Measurements from ENCODE around the gene ITIH5.

ITIH5 gene

DNA sequence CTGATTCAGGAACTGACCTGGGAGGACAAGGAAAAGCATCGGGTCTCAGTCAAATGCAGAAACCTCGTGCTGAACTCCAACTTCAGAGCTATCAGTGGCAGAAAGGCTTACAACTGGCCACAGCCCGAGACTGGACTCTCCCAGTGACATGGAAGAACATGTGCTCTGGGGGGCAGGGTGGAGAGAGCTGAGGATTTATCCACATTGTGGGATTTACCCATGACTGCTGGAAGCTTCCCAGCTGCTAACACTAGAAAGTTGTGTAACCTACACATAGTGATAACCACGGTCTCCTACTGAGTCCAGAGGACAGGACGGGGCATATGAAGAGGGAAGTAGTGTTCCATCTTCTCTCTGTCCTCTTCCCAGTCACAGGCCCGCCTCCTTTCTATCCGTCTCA is 103.4 kb downstream of the ITIH5 start:
- Histone ChIP-seq H3K4me1 (ENCODE audit: low read depth, poor library complexity, severe bottlenecking) (no peaks in the 10 kb centered on the region), H3K36me3 (ENCODE audit: insufficient read depth) (no peaks in the 10 kb centered on the region), H3K79me2 (ENCODE audit: insufficient read depth, low read depth) (no peaks in the 10 kb centered on the region), H3K27ac (no peak overlapping the region), H3K27me3 (ENCODE audit: insufficient read depth, low read depth) (no peaks in the 10 kb centered on the region), H3K9ac (no peak overlapping the region), H4K20me1 (ENCODE audit: insufficient read depth) (no peaks in the 10 kb centered on the region), H3K4me2 (no peak overlapping the region), H3K4me3 (IDR thresholded peaks at IDR 0.05; ENCODE audit: insufficient read depth, low read depth, low read length) (no peak overlapping the region), H2AFZ (ENCODE audit: low read depth) (no peak overlapping the region)
- TF ChIP-seq CTCF (conservative IDR thresholded peaks at IDR 0.05; ENCODE audit: low read depth, low read length), result no peak

DNA sequence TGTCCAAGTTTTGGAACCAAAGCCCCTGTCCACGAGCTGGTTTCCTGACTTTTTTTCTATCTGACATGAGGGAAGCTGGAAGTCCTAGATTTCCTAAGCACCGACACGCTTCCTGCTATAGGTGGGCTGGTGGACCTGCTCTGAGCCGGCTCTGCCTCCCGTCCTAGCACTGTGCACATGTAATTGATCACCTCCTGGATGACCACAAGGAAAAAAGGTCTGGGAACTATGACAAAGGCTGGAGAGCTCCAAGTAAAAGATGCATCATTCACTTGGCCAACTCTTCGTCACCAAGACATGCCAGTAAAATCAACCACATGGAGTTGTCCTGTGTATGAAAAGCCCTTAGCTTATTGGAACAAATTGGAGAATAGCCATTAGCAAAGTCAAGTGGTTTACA is 104.8 kb downstream of the ITIH5 start:
- H3K79me2 ChIP-seq (ENCODE audit: insufficient read depth, low read depth), result no peaks in the 10 kb centered on the region
- H3K4me2 ChIP-seq, result no peak overlapping the region
- H3K36me3 ChIP-seq (ENCODE audit: insufficient read depth), result no peaks in the 10 kb centered on the region
- no peaks in the 10 kb centered on the region for H4K20me1 ChIP-seq (ENCODE audit: insufficient read depth)
- H3K4me1 ChIP-seq (ENCODE audit: low read depth, poor library complexity, severe bottlenecking), result no peaks in the 10 kb centered on the region
- no peak overlapping the region for H3K27ac ChIP-seq
- no peaks in the 10 kb centered on the region for H3K27me3 ChIP-seq (ENCODE audit: insufficient read depth, low read depth)
- H2AFZ ChIP-seq (ENCODE audit: low read depth), result no peak overlapping the region
- TF ChIP-seq CTCF (conservative IDR thresholded peaks at IDR 0.05; ENCODE audit: low read depth, low read length), result no peak
- H3K9ac ChIP-seq, result no peak overlapping the region
- H3K4me3 ChIP-seq (IDR thresholded peaks at IDR 0.05; ENCODE audit: insufficient read depth, low read depth, low read length), result no peak overlapping the region

DNA sequence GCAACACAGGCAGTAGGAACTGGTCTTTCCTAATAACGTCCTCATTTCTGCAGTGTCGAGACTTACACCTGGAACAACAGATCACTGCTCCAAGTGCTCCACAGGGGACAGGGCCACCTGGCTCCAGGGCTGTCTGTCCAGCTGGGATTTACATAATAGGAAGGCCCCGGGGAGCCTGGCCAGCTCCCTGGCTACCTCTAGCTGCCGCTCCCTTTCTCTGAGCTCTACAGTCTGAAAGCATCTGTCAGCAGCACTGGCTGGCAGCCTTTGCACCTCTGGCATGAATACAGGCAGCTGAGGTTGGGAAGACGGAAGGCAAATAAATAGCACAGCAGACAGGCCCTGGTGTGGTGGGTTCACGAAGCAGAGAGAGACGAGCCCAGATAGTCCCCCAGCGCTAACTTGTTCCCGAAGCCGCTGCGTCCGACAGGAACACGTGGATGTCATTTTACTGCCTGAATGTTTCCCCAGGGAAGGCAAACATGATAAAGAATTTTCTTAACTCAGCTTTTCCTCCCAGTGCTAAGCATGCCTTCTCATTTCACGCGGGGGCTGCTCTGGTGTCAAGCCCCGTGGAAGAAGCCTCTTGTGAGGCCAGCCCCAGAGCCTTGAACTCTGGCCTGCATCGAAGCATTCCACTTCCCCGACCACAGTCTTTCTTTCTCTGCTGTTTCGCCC is 105.4 kb downstream of the ITIH5 start:
- H3K27ac ChIP-seq, result no peak overlapping the region
- H3K4me2 ChIP-seq, result no peak overlapping the region
- H3K4me1 ChIP-seq (ENCODE audit: low read depth, poor library complexity, severe bottlenecking), result no peaks in the 10 kb centered on the region
- H3K27me3 ChIP-seq (ENCODE audit: insufficient read depth, low read depth), result no peaks in the 10 kb centered on the region
- H2AFZ ChIP-seq (ENCODE audit: low read depth), result no peak overlapping the region
- H3K79me2 ChIP-seq (ENCODE audit: insufficient read depth, low read depth), result no peaks in the 10 kb centered on the region
- no peak overlapping the region for H3K9ac ChIP-seq
- H4K20me1 ChIP-seq (ENCODE audit: insufficient read depth), result no peaks in the 10 kb centered on the region
- no peaks in the 10 kb centered on the region for H3K36me3 ChIP-seq (ENCODE audit: insufficient read depth)
- no peak for TF ChIP-seq CTCF (conservative IDR thresholded peaks at IDR 0.05; ENCODE audit: low read depth, low read length)
- H3K4me3 ChIP-seq (IDR thresholded peaks at IDR 0.05; ENCODE audit: insufficient read depth, low read depth, low read length), result no peak overlapping the region

- TF ChIP-seq CTCF (conservative IDR thresholded peaks at IDR 0.05; ENCODE audit: low read depth, low read length), result no peak
- H3K4me2 ChIP-seq, result no peak overlapping the region
- H3K4me1 ChIP-seq (ENCODE audit: low read depth, poor library complexity, severe bottlenecking), result no peaks in the 10 kb centered on the region
- no peak overlapping the region for H2AFZ ChIP-seq (ENCODE audit: low read depth)
- H3K27me3 ChIP-seq (ENCODE audit: insufficient read depth, low read depth), result no peaks in the 10 kb centered on the region
- no peak overlapping the region for H3K9ac ChIP-seq
- no peaks in the 10 kb centered on the region for H3K79me2 ChIP-seq (ENCODE audit: insufficient read depth, low read depth)
- H3K27ac ChIP-seq, result no peak overlapping the region
- H3K4me3 ChIP-seq (IDR thresholded peaks at IDR 0.05; ENCODE audit: insufficient read depth, low read depth, low read length), result no peak overlapping the region
- H4K20me1 ChIP-seq (ENCODE audit: insufficient read depth), result no peaks in the 10 kb centered on the region
- no peaks in the 10 kb centered on the region for H3K36me3 ChIP-seq (ENCODE audit: insufficient read depth)
Observed at GRCh38 chr10:7560519-7560918, 106.2 kb downstream of the ITIH5 start.

Measured in KMS-11 (cell line).